ENCODE results near the gene PRELID3B.
"Not testable (repeated sequence)": the region's sequence is repeated elsewhere in the genome, so short reads cannot be mapped to it uniquely, and the experiment has no call there.

Gene PRELID3B

GRCh38 chr20:59025086-59025485 is 17.5 kb downstream of the PRELID3B start:
- no peak for DNase-seq

- DNase-seq = no peak
Observed at GRCh38 chr20:59024111-59024530, 18.5 kb downstream of the PRELID3B start.

- DNase-seq = no peak
Observed at GRCh38 chr20:59023616-59024015, 19.0 kb downstream of the PRELID3B start.

GRCh38 chr20:59022754-59023153 is 19.8 kb downstream of the PRELID3B start:
- no peak for DNase-seq

- no peak for DNase-seq
Observed at GRCh38 chr20:59020938-59021551, 21.5 kb downstream of the PRELID3B start.

- DNase-seq = no peak
Observed at GRCh38 chr20:59019217-59019616, 23.4 kb downstream of the PRELID3B start, which contains the start of gene TUBB1. TUBB1 (plus strand) TSS chr20:59019429; CDS start chr20:59019523, 94 bp downstream.

- DNase-seq = no peak
Observed at GRCh38 chr20:59018817-59019216, 23.8 kb downstream of the PRELID3B start.

GRCh38 chr20:59017493-59018231 is 24.9 kb downstream of the PRELID3B start:
- no peak for DNase-seq

GRCh38 chr20:59016795-59017492 is 25.6 kb downstream of the PRELID3B start:
- no peak for DNase-seq

- DNase-seq = no peak
Observed at GRCh38 chr20:59015812-59016711, 26.5 kb downstream of the PRELID3B start.

GRCh38 chr20:59015411-59015810 is 27.2 kb downstream of the PRELID3B start:
- DNase-seq = no peak

GRCh38 chr20:59014680-59015389 is 27.8 kb downstream of the PRELID3B start:
- no peak for DNase-seq

GRCh38 chr20:59013959-59014608 is 28.5 kb downstream of the PRELID3B start:
- no peak for DNase-seq

- DNase-seq = no peak
Observed at GRCh38 chr20:59013031-59013951, 29.3 kb downstream of the PRELID3B start.

- not testable (repeated sequence) for DNase-seq
Observed at GRCh38 chr20:59011874-59012157, 30.8 kb downstream of the PRELID3B start.

- DNase-seq = no peak
Observed at GRCh38 chr20:59010995-59011873, 31.4 kb downstream of the PRELID3B start.

GRCh38 chr20:59010321-59010994 is 32.1 kb downstream of the PRELID3B start:
- no peak for DNase-seq

GRCh38 chr20:59008715-59009336 is 33.8 kb downstream of the PRELID3B start:
- DNase-seq = no peak

Data from NCI-H774 (cell line).